Peyer's patch (tissue), 4 donors: ENCODE data around the gene TMC1. TPM values are rescaled to one million over a fixed set of nuclear protein-coding genes. Genes with fewer than 3 reads are reported as not detected.

Experiments
- DNase-seq, 3 donors: peaks; one replicate each; pipeline ENCODE4 v3.0.0-alpha.2; 2017 to 2019
- H3K27ac ChIP-seq, 4 donors: fragments of 200-600 bp; sonication (generic); one replicate each; pipeline ENCODE4 v1.5.1; 2016 to 2019
- H3K27me3 ChIP-seq, 2 donors: fragments of 200-600 bp; sonication (generic); one replicate each; pipeline ENCODE4 v1.5.1; 2019
- H3K36me3 ChIP-seq, 3 donors: fragments of 200-600 bp; sonication (generic); one replicate each; pipeline ENCODE4 v1.5.1; 2016 to 2019
- H3K4me1 ChIP-seq, 4 donors: fragments of 200-600 bp; sonication (generic); one replicate each; pipeline ENCODE4 v1.5.1; 2016 to 2019
- H3K4me3 ChIP-seq, 4 donors: fragments of 200-600 bp; sonication (generic); 1 replicate in 3 of 4; 2 replicates in 1 of 4; pipeline ENCODE4 v1.5.1; 2016 to 2019; ENCODE audit warnings: mild to moderate bottlenecking in 1 of 4
- H3K9me3 ChIP-seq, 4 donors: fragments of 200-600 bp; sonication (generic); one replicate each; pipeline ENCODE4 v1.5.1; 2016 to 2019; ENCODE audit warnings: mild to moderate bottlenecking in 1 of 4
- POLR2A ChIP-seq, 2 donors: fragments of 450-650 bp; IDR thresholded peaks; one replicate each; pipeline ENCODE4 v1.5.1; 2017; ENCODE audit warnings: antibody characterized with exemption in 2 of 2, mild to moderate bottlenecking in 2 of 2, moderate library complexity in 2 of 2
- total RNA-seq, 4 donors: library from RNA; depleted of rRNA; stranded (reverse); fragments of >200 nt; gene quantifications; one replicate each; pipeline ENCODE4 v1.1.0, GENCODE V29; 2016
- TF ChIP-seq, protein P1 (sequence below), 6 experiments: fragments of 450-650 bp in 4 of 6; fragments of 200-600 bp in 2 of 6; sonication (generic) in 1 of 6; IDR thresholded peaks; one replicate each; pipeline ENCODE4 v1.5.1; 2017 to 2019; ENCODE audit warnings: antibody characterized with exemption in 6 of 6, mild to moderate bottlenecking in 3 of 6, moderate library complexity in 1 of 6

Gene TMC1
- total RNA-seq, 4 donors from 2014 or later: not detected

GRCh38 chr9:72808446-72808768 is 287.0 kb downstream of the TMC1 start:
- Histone ChIP-seq H3K27me3 (no peaks in the 10 kb centered on the region), H3K9me3 (no peaks in the 10 kb centered on the region), H3K4me3 (no peak overlapping the region), H3K36me3 (peaks cover 0 to 5% (median 0%) of the 10 kb centered on the region in 3 donors), H3K27ac (no peak overlapping the region), H3K4me1 (no peaks in the 10 kb centered on the region)
- no peak for TF ChIP-seq POLR2A (IDR thresholded peaks at IDR 0.05)
- TF ChIP-seq, protein P1, sequence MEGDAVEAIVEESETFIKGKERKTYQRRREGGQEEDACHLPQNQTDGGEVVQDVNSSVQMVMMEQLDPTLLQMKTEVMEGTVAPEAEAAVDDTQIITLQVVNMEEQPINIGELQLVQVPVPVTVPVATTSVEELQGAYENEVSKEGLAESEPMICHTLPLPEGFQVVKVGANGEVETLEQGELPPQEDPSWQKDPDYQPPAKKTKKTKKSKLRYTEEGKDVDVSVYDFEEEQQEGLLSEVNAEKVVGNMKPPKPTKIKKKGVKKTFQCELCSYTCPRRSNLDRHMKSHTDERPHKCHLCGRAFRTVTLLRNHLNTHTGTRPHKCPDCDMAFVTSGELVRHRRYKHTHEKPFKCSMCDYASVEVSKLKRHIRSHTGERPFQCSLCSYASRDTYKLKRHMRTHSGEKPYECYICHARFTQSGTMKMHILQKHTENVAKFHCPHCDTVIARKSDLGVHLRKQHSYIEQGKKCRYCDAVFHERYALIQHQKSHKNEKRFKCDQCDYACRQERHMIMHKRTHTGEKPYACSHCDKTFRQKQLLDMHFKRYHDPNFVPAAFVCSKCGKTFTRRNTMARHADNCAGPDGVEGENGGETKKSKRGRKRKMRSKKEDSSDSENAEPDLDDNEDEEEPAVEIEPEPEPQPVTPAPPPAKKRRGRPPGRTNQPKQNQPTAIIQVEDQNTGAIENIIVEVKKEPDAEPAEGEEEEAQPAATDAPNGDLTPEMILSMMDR (IDR thresholded peaks at IDR 0.05): no peak
- DNase-seq: no peak

GRCh38 chr9:72809586-72809985 is 288.2 kb downstream of the TMC1 start:
- no peak for DNase-seq
- Histone ChIP-seq H3K36me3 (peaks cover 0 to 5% (median 0%) of the 10 kb centered on the region in 3 donors), H3K9me3 (no peaks in the 10 kb centered on the region), H3K27ac (no peak overlapping the region), H3K4me1 (peaks cover 0 to 10% (median 1%) of the 10 kb centered on the region in 4 donors), H3K27me3 (no peaks in the 10 kb centered on the region), H3K4me3 (no peak overlapping the region)
- TF ChIP-seq, protein P1 (IDR thresholded peaks at IDR 0.05): no peak
- no peak for TF ChIP-seq POLR2A (IDR thresholded peaks at IDR 0.05)

- H3K27me3 ChIP-seq: no peaks in the 10 kb centered on the region
- no peak overlapping the region for H3K4me3 ChIP-seq
- H3K36me3 ChIP-seq: peaks cover 0 to 5% (median 0%) of the 10 kb centered on the region in 3 donors
- H3K4me1 ChIP-seq: peaks cover 0 to 10% (median 1%) of the 10 kb centered on the region in 4 donors
- no peak overlapping the region for H3K27ac ChIP-seq
- H3K9me3 ChIP-seq: no peaks in the 10 kb centered on the region
- no peak for TF ChIP-seq POLR2A (IDR thresholded peaks at IDR 0.05)
- TF ChIP-seq, protein P1 (IDR thresholded peaks at IDR 0.05): no peak
- DNase-seq: no peak
These were observed 291.2 kb downstream of the TMC1 start for GRCh38 chr9:72812559-72813111.

- no peak for DNase-seq
- Histone ChIP-seq H3K4me3 (no peak overlapping the region), H3K9me3 (no peaks in the 10 kb centered on the region), H3K4me1 (peaks cover 0 to 15% (median 1%) of the 10 kb centered on the region in 4 donors), H3K36me3 (peaks cover 0 to 5% (median 0%) of the 10 kb centered on the region in 3 donors), H3K27me3 (no peaks in the 10 kb centered on the region), H3K27ac (peak overlapping the region in 2 of 4 donors; percentile 5 to 69)
- TF ChIP-seq, protein P1 (IDR thresholded peaks at IDR 0.05): no peak
- no peak for TF ChIP-seq POLR2A (IDR thresholded peaks at IDR 0.05)
These were observed 292.1 kb downstream of the TMC1 start for GRCh38 chr9:72813544-72813943.

GRCh38 chr9:72814083-72814597 is 292.7 kb downstream of the TMC1 start:
- peaks cover 0 to 15% (median 1%) of the 10 kb centered on the region in 4 donors for H3K4me1 ChIP-seq
- DNase-seq: no peak
- H3K9me3 ChIP-seq: no peaks in the 10 kb centered on the region
- H3K27me3 ChIP-seq: no peaks in the 10 kb centered on the region
- peak overlapping the region in 2 of 4 donors; percentile 5 to 69 for H3K27ac ChIP-seq
- peaks cover 0 to 5% (median 0%) of the 10 kb centered on the region in 3 donors for H3K36me3 ChIP-seq
- H3K4me3 ChIP-seq: no peak overlapping the region
- TF ChIP-seq, protein P1 (IDR thresholded peaks at IDR 0.05): no peak
- TF ChIP-seq POLR2A (IDR thresholded peaks at IDR 0.05): no peak
